NCI-H510A treated with DMSO at 0.1 percent for 48 hours (cell line): ENCODE data around the gene SETD1A.

Experiments used
- DNase-seq: peaks from one replicate; lab custom pipeline; 2025; lab: John Stamatoyannopoulos, UW

SETD1A gene

DNA sequence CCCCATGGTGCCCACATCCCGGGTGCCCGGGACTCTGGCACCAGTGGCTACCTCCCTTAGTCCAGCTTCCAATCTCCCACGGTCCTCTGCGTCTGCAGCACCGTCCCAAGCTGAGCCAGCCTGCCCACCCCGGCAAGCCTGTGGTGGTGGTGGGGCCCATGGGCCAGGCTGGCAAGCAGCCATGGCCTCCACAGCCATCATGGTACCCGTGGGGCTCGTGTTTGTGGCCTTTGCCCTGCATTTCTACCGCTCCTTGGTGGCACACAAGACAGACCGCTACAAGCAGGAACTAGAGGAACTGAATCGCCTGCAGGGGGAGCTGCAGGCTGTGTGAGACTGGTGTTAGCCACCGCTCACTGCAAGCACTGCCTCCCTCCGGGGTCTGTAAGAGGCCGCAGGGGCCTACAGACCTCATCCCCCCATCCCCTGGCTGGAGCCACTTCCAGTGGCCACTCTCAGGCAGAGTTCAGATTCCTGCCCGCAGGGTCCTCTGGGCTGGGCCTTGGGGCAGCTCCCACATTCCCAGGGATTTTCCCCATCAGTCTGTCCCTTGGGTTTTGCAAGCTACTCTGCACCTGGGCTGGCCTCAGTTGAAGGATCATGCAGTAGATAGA is 3.9 kb upstream of the SETD1A start:
- DNase-seq: peak; percentile 95

DNA sequence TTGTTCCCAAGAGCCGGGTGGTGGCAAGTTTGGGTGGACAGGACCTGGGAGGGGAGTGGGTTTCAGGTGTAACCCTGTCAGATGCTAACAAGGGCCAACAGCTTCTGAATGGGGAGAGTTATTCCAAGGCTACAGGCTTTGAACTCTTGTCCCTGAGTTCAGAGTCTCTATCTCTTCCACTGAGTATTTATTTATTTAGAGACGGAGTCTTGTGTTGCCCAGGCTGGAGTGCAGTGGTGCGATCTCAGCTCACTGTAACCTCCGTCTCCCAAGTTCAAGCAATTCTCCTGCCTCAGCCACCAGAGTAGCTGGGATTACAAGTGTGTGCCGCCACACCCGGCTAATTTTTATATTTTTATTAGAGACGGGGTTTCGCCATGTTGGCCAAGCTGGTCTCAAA is 2.6 kb upstream of the SETD1A start:
- DNase-seq: no peak

DNA sequence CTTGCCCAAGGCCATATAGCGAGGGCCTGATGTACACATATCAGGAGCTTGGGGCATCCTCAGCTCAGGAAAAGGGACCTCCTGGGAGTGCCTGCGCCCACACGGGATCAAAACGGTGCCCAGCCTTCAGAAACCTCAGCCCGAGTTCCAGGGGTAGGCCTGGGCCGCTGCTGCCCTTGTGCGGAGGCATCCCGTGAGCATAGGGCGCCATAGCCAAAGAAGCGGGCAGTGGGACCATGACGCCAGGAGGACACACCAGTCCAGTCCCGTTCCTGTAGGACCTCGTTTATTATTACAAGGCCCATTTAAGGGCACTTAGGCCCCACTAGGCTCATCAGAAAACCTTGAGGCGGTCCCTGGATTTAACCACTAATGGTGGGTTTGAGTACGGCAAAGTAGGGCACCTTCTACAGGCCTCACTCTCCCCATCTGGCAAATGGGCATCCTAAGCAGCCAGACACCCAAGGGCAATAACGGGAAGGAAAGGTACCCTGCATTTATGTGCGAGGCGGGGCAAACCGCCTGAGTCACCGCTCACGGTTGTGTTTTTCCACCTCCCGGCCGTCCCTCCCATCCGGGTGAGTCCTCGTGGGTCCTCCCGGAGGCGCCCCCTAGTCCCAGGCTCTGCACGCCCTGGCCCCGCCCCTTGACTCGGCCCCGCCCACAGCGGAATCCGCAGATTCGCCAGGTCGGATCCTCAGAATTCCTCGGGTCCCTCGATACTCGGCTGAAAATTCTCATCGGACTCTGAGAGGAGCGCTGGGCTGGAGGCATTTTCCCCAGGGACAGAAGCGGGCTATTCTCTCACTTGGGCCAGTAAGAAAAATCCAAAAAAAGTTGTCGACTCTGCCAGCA is 726 bp upstream of the SETD1A start:
- peak; percentile 90 for DNase-seq

DNA sequence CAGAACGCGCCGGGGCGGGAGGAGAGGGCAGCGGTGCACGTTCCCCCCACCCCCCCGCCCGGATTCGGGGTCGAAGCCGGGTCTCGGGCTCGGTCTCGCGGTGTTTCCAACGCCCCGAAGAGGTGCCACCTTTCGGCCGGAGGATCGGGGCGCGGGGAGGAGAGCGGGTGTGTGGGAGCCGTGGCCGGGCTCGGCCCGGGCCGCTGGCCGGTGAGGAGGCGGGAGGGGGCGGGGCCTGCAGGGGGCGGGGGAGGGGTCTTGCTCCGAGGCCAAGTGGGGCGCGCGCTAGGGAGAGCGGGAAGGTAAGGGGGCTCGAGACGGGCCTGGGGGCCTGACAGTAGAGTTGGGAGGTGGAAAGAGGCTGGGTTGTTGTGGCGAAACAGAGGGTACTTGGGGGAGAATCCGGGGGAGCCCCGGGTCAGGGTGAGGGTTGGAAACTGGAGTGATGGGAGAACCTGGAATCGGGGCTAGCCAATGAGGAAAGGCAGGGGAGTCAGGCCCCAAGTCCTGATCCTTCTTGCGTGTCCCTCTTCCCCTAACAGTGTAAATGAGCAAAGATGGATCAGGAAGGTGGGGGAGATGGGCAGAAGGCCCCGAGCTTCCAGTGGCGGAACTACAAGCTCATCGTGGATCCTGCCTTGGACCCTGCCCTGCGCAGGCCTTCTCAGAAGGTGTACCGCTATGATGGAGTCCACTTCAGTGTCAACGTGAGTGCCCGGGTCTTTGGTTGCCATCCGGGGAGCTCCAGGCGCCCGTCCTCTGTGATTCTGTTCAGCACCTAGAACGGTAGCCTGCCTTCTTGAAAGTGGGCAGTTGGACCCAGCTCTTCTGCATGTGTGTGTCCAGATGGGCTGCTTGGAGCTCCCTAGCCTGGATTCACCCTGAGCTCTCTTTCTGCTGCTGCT is 873 bp downstream of the SETD1A start:
- peak; percentile 42 for DNase-seq

DNA sequence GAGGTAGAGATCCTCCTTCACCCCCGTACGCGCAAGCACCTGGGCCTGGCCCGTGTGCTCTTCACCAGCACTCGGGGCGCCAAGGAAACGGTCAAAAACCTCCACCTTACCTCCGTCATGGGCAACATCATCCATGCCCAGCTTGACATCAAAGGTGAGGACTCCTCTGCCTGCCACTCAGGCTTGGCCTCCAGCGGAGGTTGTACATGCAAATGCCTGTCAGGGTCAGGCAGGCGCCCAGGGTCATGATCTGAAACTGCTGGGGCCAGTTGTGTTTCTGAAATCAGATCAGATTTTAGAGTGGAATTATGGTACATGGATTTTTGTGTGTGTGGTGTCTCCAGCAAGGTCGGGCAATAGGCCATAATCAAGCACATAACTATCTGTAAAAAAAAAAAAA is 3.8 kb downstream of the SETD1A start:
- no peak for DNase-seq

DNA sequence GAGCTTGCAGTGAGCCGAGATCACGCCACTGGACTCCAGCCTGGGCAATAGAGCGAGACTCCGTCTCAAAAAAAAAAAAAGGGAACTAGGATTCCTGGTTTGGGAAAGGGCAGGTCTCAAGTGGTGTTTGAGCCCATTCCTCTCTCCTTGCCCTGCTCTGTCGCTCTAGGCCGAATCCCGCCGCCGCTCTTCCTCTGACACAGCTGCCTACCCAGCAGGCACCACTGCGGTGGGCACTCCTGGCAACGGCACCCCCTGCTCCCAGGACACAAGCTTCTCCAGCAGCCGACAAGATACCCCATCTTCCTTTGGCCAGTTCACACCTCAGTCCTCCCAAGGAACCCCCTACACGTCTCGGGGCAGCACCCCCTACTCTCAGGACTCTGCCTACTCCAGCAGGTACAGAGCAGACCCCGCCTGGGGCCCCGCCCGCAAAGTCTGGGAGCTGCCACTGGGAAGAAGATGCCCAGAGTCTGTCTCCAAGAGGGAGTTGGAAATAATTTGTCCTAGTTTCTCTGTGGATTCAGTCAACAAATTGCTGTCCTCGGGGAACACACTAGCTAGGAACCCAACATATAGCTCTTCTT is 6.5 kb downstream of the SETD1A start:
- no peak for DNase-seq

DNA sequence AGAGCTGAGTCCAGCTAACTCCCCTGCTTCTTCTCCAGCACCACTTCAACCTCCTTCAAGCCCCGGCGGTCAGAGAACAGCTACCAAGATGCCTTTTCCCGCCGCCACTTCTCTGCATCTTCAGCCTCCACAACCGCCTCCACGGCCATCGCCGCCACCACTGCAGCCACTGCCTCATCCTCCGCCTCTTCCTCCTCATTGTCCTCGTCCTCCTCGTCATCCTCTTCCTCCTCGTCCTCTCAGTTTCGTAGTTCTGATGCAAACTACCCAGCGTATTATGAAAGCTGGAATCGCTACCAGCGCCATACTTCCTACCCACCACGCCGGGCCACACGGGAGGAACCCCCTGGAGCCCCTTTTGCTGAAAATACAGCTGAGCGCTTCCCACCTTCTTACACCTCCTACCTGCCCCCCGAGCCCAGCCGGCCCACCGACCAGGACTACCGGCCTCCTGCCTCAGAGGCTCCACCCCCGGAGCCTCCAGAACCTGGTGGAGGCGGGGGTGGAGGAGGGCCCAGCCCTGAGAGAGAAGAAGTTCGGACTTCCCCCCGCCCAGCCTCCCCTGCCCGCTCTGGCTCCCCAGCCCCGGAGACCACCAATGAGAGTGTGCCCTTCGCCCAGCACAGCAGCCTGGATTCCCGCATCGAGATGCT is 7.1 kb downstream of the SETD1A start:
- no peak for DNase-seq

DNA sequence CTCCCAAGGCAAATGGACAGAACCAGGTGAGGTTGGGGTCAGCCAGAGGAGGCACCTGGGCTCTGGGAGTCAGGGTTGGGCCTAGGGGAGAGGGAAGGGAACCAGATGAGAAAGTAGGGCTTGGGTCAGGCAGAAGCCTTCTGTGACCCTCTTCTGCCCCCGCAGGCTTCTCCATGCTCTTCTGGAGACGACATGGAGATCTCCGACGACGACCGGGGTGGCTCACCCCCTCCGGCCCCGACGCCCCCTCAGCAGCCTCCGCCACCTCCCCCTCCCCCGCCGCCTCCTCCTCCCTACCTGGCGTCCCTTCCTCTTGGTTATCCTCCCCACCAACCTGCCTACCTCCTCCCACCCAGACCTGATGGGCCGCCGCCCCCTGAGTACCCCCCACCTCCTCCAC is 7.9 kb downstream of the SETD1A start:
- DNase-seq: no peak

DNA sequence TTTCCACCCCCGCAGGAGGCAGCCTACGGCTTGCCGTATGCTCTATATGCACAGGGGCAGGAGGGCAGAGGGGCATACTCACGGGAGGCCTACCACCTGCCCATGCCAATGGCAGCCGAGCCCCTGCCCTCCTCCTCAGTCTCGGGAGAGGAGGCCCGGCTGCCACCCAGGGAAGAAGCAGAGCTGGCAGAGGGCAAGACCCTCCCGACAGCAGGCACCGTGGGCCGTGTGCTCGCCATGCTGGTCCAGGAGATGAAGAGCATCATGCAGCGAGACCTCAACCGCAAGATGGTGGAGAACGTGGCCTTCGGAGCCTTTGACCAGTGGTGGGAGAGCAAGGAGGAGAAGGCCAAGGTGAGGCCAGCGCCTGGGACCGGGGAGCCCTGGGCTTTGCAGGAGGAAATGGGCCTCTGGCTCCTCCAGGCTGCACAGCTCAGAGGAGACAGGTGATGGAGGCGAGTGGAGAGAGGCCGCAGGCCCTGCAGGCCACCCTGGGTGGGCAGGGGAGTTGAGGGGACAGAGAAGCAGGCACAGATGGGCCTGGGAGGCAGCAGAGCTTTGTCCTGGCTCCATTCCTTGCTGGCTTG is 8.6 kb downstream of the SETD1A start:
- DNase-seq: no peak

DNA sequence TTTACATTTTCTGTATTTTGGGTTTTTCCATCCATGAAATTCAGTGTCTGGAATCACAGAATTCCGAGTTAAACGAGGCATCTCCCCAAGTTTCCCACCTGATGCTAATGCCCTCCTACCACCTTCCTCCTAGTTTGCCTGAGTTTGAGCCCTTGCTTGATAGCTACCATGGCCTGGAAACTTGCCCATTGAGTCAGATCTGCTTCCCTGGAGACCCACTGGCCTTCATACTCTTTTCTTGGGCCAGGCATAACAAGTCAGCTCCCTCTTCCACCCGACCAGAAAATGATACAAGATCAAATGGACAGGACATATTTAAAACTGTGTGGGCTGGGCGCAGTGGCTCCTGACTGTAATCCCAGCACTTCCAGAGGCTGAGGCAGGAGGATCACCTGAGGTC is 10.2 kb downstream of the SETD1A start:
- no peak for DNase-seq

DNA sequence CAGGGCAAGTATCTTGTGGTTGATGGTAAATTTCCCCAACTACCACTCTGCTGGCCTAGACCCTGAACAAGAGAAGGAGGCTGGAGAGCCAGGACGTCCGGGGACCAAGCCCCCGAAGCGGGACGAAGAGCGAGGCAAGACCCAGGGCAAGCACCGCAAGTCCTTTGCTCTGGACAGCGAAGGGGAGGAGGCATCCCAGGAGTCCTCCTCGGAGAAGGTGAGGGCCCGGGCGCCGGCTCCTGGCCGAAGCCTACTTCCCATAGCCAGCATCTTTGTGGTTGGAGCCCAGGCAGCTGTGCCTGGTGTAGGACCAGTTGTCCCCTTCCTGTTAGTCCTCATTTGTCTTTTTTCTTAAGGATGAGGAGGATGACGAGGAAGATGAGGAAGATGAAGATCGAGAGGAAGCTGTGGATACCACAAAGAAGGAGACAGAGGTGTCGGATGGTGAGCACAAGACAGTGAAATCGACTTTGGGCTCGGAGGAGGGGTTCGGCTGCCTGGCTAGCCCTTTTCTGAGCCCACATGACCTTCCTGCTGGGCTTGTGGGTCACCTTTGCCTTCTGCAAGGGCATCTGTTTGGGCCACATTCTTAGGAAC is 11.8 kb downstream of the SETD1A start:
- no peak for DNase-seq

DNA sequence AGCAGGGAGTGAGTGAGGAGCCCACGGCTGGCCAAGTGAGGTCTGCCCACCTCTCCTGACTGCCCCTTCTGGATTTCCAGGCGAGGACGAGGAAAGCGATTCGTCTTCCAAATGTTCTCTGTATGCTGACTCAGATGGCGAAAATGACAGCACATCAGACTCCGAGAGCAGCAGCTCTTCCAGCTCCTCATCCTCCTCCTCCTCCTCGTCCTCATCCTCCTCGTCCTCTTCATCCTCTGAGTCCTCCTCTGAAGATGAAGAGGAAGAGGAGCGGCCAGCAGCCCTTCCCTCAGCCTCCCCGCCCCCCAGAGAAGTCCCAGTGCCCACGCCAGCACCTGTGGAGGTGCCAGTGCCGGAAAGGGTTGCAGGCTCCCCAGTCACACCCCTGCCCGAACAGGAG is 13.7 kb downstream of the SETD1A start:
- no peak for DNase-seq

DNA sequence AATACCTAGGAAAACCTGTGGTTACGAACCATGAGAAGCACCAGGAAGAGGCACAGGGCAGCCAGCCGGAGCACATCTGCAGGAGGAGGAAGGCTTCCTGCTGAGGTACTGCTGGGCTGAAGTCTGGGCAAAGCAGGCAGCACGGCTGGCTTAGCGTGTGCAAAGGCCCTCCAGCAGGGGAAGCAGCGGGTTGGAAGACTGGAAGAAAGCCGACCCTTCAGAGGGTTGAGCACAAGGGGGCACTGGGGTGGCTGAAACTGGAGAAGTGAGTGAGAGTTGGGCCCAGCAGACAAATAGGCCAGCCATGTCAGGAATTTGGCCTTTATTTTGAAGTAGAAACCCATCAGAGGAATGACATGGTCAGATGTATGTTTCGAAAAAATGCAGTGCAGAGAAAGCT is 15.3 kb downstream of the SETD1A start:
- no peak for DNase-seq

DNA sequence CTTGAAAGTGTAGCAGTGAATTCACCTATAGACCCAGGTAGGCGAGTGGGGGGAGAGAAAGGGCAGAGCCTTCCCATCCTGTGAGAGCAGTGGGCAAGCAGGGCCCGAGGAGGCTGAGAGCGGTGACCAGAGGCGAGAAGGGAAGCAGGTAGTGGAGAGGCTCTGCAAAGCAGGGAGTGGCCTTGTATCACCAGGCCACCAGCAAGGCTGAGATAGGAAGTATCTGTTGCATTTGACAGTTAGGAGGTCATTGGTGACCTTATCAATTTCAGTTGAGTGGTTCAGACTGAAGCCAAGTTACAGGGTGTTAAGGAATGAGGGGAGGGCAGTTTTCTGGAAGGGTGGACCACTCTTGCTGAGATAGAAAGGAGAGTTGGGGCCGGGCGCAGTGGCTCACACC is 16.8 kb downstream of the SETD1A start:
- no peak for DNase-seq

DNA sequence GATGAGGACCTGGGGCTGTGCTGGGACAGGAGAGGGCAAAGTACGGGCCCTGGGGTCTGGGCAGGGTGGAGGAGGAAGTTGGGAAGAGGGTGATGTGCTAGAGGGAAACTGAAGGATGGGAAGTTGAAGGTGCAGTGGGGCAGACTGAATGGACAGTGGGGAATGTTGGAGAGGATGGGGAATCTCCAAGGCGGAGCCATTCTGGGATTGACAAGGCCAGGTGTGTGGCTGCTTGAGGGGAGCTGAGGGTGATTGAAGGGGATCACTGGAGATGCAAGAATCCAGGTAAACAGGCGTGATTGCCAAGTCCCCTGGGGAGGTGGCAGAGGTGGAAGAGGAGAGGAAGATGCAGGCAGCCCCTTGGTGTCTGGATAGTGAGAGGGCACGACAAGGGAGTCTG is 18.9 kb downstream of the SETD1A start:
- no peak for DNase-seq

DNA sequence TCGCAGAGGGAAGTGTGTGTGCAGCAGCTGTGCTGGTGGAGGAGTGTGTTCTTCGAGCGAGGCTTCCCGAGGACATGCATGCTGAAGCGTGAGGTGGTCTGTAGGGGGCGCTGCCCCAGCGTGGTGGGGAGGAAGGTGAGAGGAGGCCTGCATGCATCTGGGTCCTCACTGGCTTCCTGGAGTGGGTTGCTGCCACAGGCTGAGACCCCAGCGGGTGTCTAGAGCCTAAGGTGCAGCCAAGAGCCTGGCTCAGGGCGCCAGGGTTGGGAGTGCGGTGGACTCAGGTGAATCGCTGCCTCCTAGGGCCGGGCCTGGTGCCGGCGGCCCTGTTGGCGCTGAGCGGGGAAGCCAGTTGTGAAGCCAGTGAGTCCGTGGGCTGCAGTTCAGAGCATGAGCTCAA is 19.9 kb downstream of the SETD1A start:
- no peak for DNase-seq

DNA sequence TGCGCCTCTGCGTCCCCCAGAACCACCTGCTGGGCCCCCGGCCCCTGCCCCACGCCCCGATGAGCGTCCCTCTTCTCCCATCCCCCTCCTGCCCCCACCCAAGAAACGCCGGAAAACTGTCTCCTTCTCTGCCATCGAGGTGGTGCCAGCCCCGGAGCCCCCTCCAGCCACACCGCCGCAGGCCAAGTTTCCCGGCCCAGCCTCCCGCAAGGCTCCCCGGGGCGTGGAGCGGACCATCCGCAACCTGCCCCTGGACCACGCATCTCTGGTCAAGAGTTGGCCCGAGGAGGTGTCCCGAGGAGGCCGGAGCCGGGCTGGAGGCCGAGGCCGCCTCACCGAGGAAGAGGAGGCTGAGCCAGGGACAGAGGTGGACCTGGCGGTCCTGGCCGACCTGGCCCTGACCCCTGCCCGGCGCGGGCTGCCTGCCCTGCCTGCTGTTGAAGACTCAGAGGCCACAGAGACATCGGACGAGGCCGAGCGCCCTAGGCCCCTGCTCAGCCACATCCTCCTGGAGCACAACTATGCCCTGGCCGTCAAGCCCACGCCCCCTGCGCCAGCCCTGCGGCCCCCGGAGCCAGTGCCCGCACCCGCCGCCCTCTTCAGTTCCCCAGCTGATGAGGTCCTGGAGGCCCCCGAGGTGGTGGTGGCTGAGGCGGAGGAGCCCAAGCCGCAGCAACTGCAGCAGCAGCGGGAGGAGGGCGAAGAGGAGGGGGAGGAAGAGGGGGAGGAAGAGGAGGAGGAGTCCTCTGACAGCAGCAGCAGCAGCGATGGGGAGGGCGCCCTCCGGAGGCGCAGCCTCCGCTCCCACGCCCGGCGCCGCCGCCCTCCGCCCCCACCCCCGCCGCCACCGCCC is 21.8 kb downstream of the SETD1A start:
- DNase-seq: no peak

DNA sequence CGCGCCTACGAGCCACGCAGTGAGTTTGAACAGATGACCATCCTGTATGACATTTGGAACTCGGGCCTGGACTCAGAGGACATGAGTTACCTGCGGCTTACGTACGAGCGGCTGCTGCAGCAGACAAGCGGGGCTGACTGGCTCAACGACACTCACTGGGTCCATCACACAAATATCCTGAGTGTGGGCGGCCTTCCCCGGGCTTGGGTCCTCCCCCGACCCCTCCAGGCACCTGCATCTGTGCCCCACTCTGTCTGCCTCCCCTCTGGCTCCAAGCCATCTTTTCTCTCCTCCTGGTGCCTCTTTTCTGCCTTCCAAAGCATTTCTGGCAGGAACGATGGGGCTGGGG is 22.4 kb downstream of the SETD1A start:
- no peak for DNase-seq

DNA sequence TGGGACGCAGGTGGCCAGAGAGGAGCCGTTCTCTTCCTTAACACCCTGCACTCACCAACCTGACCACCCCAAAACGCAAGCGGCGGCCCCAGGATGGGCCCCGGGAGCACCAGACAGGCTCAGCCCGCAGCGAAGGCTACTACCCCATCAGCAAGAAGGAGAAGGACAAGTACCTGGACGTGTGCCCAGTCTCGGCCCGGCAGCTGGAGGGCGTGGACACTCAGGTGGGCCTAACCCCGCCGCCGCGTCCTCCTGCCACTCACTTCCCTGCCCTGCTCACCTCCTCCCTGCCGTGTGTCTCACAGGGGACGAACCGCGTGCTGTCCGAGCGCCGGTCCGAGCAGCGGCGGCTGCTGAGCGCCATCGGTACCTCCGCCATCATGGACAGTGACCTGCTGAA is 22.9 kb downstream of the SETD1A start:
- DNase-seq: no peak

DNA sequence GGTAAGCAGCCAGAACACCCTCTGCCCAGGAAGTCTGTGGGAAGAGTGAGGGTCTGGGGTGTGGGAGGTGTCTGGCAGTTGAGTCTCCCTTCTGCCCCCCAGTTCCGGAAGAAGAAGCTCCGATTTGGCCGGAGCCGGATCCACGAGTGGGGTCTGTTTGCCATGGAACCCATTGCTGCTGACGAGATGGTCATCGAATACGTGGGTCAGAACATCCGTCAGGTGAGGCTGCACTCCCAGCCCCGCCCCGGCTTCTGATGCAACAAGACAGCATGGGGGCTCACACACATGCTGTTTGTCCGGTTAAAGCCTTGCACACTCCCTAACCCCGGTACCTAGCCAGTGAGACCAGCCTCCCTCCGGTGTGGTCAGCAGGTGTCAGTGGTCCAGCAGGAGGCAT is 23.4 kb downstream of the SETD1A start:
- DNase-seq: no peak
